ENCODE results near the gene ASXL2.

DNA sequence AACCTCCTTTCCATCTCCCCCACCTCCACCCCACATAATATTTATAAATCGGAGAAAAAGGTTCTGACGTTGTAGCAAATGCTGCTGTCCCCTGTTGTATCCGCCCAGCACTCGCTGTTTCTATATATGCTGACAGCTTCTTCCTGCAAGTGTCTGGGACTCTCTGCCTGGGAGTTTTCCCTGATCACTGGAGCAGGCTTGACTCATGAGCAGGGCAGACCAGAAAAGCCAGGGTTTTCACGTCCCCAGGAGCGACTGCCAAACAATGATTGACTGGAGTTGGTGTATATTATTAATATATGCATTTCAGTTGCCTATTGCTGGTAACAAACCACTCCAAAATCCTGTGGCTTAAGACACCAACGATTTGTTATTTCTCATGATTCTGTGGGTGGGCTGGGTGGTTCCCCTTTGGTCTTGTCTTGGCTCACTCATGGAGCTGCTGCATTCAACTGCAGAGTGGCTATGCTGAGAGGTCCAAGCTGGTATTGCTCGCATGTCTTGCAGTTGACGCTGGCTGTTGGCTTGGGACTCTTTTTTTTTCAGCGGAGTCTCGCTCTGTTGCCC lies 21.2 kb upstream of the ASXL2 start:
- no peak for TF ChIP-seq EZH2phosphoT487 (IDR thresholded peaks at IDR 0.05; ENCODE audit: borderline replicate concordance)
- no peak for TF ChIP-seq CTCF (conservative IDR thresholded peaks at IDR 0.05; ENCODE audit: low read length)
